HCT116 (cell line): Measurements from ENCODE around the gene ING3. TPM values are rescaled to one million over a fixed set of nuclear protein-coding genes. Genes with fewer than 3 reads are reported as not detected.

Source experiments
- ATAC-seq: fragments of 200-7000 bp; cut with Tn5 transposase; 2 replicates; pipeline ENCODE4 v1.9.1; 2020; ENCODE audit warnings: mild to moderate bottlenecking, moderate library complexity
- BruUV-seq: library from RNA; stranded (reverse); fragments of 400-500 nt; replicated peaks from 2 replicates; lab custom pipeline; 2021; lab: Mats Ljungman, UMichigan
- CTCF ChIA-PET: fragments of 300-600 bp; sonication (Branson Sonifier 250); formaldehyde crosslinking; loops from one replicate; lab custom pipeline; 2021; ENCODE audit warnings: antibody characterized with exemption; lab: Charles Lee
- POLR2A ChIA-PET: fragments of 300-600, 350-600 bp; sonication (Branson Sonifier 250); formaldehyde crosslinking; loops from one replicate; lab custom pipeline; 2021; ENCODE audit warnings: antibody characterized with exemption; lab: Charles Lee
- RAD21 ChIA-PET, 2 experiments: fragments of 300-600 bp; sonication (Branson Sonifier 250); formaldehyde crosslinking; loops; one replicate each; lab custom pipeline; 2023; ENCODE audit warnings: low total read pairs in 2 of 2; ENCODE audit not compliant: uncharacterized antibody in 2 of 2, unreplicated experiment in 2 of 2, low non-redundant PET in 1 of 2; lab: Charles Lee
- DNase-seq: peaks from one replicate; pipeline ENCODE4 v3.0.0-alpha.2; 2010; ENCODE audit warnings: low read depth, low spot score
- H2AFZ ChIP-seq: fragments of 200-600 bp; shearing (Covaris generic), sonication (generic); 2 replicates; pipeline ENCODE4 v1.6.1; 2017; ENCODE audit warnings: low read depth, mixed run types, mixed read lengths, antibody characterized with exemption, low read length; ENCODE audit not compliant: poor library complexity, severe bottlenecking
- H3K27ac ChIP-seq: 2 replicates; pipeline ENCODE4 v1.5.1; 2012; ENCODE audit warnings: low read depth, low read length
- H3K27me3 ChIP-seq: fragments of 200-600 bp; sonication (generic); 2 replicates; pipeline ENCODE4 v1.6.1; 2016; ENCODE audit warnings: mixed run types, low read length, mixed read lengths; ENCODE audit not compliant: insufficient read depth
- H3K36me3 ChIP-seq, 2 experiments: fragments of 200-500 bp in 1 of 2; fragments of 200-600 bp in 1 of 2; sonication (Bioruptor generic) in 1 of 2; sonication (generic) in 1 of 2; 2 replicates each; pipeline versions ENCODE4 v1.5.1 to v1.6.1; 2014 to 2016; ENCODE audit warnings: low read length in 2 of 2, inconsistent platforms in 1 of 2, mixed read lengths in 1 of 2, mixed run types in 1 of 2; ENCODE audit not compliant: insufficient read depth in 2 of 2, control insufficient read depth in 1 of 2
- H3K4me1 ChIP-seq, 2 experiments: fragments of 200-600 bp in 1 of 2; sonication (generic) in 1 of 2; 2 replicates each; pipeline versions ENCODE4 v1.5.1 to v1.6.1; 2012 to 2017; ENCODE audit warnings: low read length in 2 of 2, inconsistent platforms in 1 of 2, mild to moderate bottlenecking in 1 of 2, mixed read lengths in 1 of 2, mixed run types in 1 of 2, moderate library complexity in 1 of 2; ENCODE audit not compliant: insufficient read depth in 2 of 2, control insufficient read depth in 1 of 2
- H3K4me2 ChIP-seq: fragments of 200-600 bp; sonication (generic); 2 replicates; pipeline ENCODE4 v1.6.1; 2017; ENCODE audit warnings: mixed run types, low read length, mixed read lengths
- H3K4me3 ChIP-seq, 2 experiments: fragments of 200-600 bp in 1 of 2; sonication (generic) in 1 of 2; replicated peaks in 1 of 2; 2 replicates each; pipeline ENCODE4 v1.5.1; 2011 to 2016; ENCODE audit warnings: low read length in 2 of 2, control low read depth in 1 of 2, low read depth in 1 of 2, mild to moderate bottlenecking in 1 of 2, mixed read lengths in 1 of 2, mixed run types in 1 of 2
- H3K79me2 ChIP-seq: fragments of 200-600 bp; sonication (generic); 2 replicates; pipeline ENCODE4 v1.6.1; 2017; ENCODE audit warnings: mild to moderate bottlenecking, mixed run types, low read length, moderate library complexity, mixed read lengths; ENCODE audit not compliant: insufficient read depth
- H3K9ac ChIP-seq: fragments of 200-600 bp; sonication (generic); 2 replicates; pipeline ENCODE4 v1.6.1; 2016; ENCODE audit warnings: low read length, mixed read lengths
- H3K9me2 ChIP-seq: fragments of 200-600 bp; sonication (generic), shearing (Covaris generic); 2 replicates; pipeline ENCODE4 v1.6.1; 2017; ENCODE audit warnings: mixed run types, mild to moderate bottlenecking, moderate library complexity; ENCODE audit not compliant: insufficient read depth
- H3K9me3 ChIP-seq, 2 experiments: fragments of 200-500 bp in 1 of 2; fragments of 200-600 bp in 1 of 2; sonication (Bioruptor generic) in 1 of 2; sonication (generic) in 1 of 2; 2 replicates each; pipeline ENCODE4 v1.6.1; 2014 to 2017; ENCODE audit warnings: low read length in 2 of 2, mixed read lengths in 2 of 2, inconsistent platforms in 1 of 2, low read depth in 1 of 2, mild to moderate bottlenecking in 1 of 2, mixed run types in 1 of 2, moderate library complexity in 1 of 2; ENCODE audit not compliant: control insufficient read depth in 1 of 2, insufficient read depth in 1 of 2
- H4K20me1 ChIP-seq: fragments of 200-600 bp; sonication (generic), shearing (Covaris generic); 2 replicates; pipeline ENCODE4 v1.6.1; 2017; ENCODE audit warnings: mixed run types, mild to moderate bottlenecking, moderate library complexity; ENCODE audit not compliant: insufficient read depth
- CEBPB ChIP-seq: IDR thresholded peaks from 2 replicates; pipeline ENCODE4 v1.6.1; 2012; ENCODE audit warnings: low read depth
- EGR1 ChIP-seq: IDR thresholded peaks from 2 replicates; pipeline ENCODE4 v1.6.1; 2012; ENCODE audit warnings: low read depth
- ELF1 ChIP-seq: IDR thresholded peaks from 2 replicates; pipeline ENCODE4 v1.6.1; 2012; ENCODE audit warnings: low read depth, borderline replicate concordance
- SRF ChIP-seq: IDR thresholded peaks from 2 replicates; pipeline ENCODE4 v1.6.1; 2012; ENCODE audit warnings: low read depth
- TCF7L2 ChIP-seq: IDR thresholded peaks from 2 replicates; pipeline ENCODE4 v1.7.0; 2011; ENCODE audit warnings: borderline replicate concordance, inconsistent platforms; ENCODE audit not compliant: insufficient read depth, insufficient read length; ENCODE audit errors: extremely low read depth
- ZBTB33 ChIP-seq: IDR thresholded peaks from 2 replicates; pipeline ENCODE4 v1.6.1; 2011; ENCODE audit warnings: mild to moderate bottlenecking, low read length, moderate library complexity; ENCODE audit not compliant: insufficient replicate concordance; ENCODE audit errors: extremely low read depth
- intact Hi-C: fragments of 100-400 bp; cut with micrococcal nuclease; formaldehyde crosslinking; loops from 2 replicates; pipeline ENCODE4 v1.10.0; 2022
- total RNA-seq: library from RNA; stranded (reverse); gene quantifications from one replicate; pipeline ENCODE4 v1.2.1, GENCODE V29; 2021; ENCODE audit not compliant: unreplicated experiment

Gene ING3
- total RNA-seq, 1 experiment from 2014 or later = 16.2 TPM

- POLR2A ChIA-PET = no interaction called here
- Histone ChIP-seq H2AFZ (no peak overlapping the region), H3K79me2 (no peaks in the 10 kb centered on the region), H3K36me3 (no peaks in the 10 kb centered on the region), H3K27ac (no peak overlapping the region), H3K9me3 (no peaks in the 10 kb centered on the region)
- ATAC-seq = no peak
- TF ChIP-seq ELF1 (no peak), CEBPB (no peak), TCF7L2 (no peak), EGR1 (no peak), ZBTB33 (no peak)
- TF ChIP-seq, all 23 proteins: peak for 0
- Histone ChIP-seq H3K4me2 (no peak overlapping the region), H3K9ac (no peak overlapping the region), H3K4me1 (no peaks in the 10 kb centered on the region), H3K4me3 (no peak overlapping the region), H3K27me3 (no peaks in the 10 kb centered on the region), H3K9me2 (no peaks in the 10 kb centered on the region), H4K20me1 (no peaks in the 10 kb centered on the region)
- intact Hi-C loops = no loop called here
- no TSS peak for BruUV-seq
- CTCF ChIA-PET = no interaction called here
- DNase-seq = no peak
- RAD21 ChIA-PET = no interaction called here
Measured at GRCh38 chr7:121020989-121021969, 70.7 kb downstream of the ING3 start.

DNA sequence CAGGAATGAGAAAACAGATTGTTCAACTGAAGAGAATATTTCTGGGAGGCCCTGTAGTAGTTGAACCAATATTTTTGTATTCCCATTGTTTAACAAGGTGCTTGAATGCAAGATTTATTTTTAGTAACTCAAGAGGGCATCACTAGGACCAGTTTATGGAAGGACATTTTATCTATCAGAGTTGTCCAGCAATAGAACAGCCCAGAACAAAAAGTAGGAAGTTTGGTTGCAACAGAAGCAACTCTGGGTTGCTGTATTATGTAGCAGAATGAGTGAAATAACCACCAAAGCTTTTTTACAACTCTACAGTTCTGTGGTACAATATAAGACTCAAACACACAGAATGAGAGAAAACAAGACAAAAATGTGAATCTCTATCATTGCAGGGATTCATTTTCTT lies 72.6 kb downstream of the ING3 start:
- Histone ChIP-seq H3K4me3 (no peak overlapping the region), H3K4me1 (no peaks in the 10 kb centered on the region), H3K9me3 (no peaks in the 10 kb centered on the region), H3K4me2 (no peak overlapping the region), H3K27me3 (no peaks in the 10 kb centered on the region), H3K79me2 (no peaks in the 10 kb centered on the region), H3K36me3 (no peaks in the 10 kb centered on the region), H3K27ac (no peak overlapping the region), H3K9ac (no peak overlapping the region), H2AFZ (no peak overlapping the region), H4K20me1 (no peaks in the 10 kb centered on the region), H3K9me2 (no peaks in the 10 kb centered on the region)
- no TSS peak for BruUV-seq
- ATAC-seq (no peak), DNase-seq (no peak)
- ChIA-PET POLR2A (no interaction called here), CTCF (no interaction called here), RAD21 (no interaction called here)
- intact Hi-C loops = no loop called here
- no peak for TF ChIP-seq SRF
